DMS114 treated with DMSO at 0.1 percent for 48 hours (cell line): ENCODE measurements around the gene PCSK7.

Source experiments
- DNase-seq: peaks from one replicate; lab custom pipeline; 2025; ENCODE audit not compliant: unreplicated experiment; lab: John Stamatoyannopoulos, UW

PCSK7 gene

GRCh38 chr11:117232092-117232878, 412 bp upstream of the PCSK7 start, which contains the start of gene RNF214:
Gene RNF214, plus strand, starts transcription at chr11:117232671. Its CDS starts 1,602 bp downstream, at chr11:117234273.
- DNase-seq, result peak; percentile 18

- no peak for DNase-seq
These were observed 653 bp downstream of the PCSK7 start for GRCh38 chr11:117230999-117231841.

- DNase-seq, result no peak
These were observed 1.4 kb downstream of the PCSK7 start for GRCh38 chr11:117230286-117230961.

- DNase-seq, result no peak
These were observed 2.0 kb downstream of the PCSK7 start for GRCh38 chr11:117229931-117230285.

- DNase-seq, result no peak
These were observed 2.5 kb downstream of the PCSK7 start for GRCh38 chr11:117229411-117229810.

- DNase-seq, result no peak
These were observed 3.8 kb downstream of the PCSK7 start for GRCh38 chr11:117228091-117228490.

GRCh38 chr11:117226388-117227385, 5.2 kb downstream of the PCSK7 start:
- peak; percentile 62 for DNase-seq

GRCh38 chr11:117225553-117226170, 6.2 kb downstream of the PCSK7 start:
- DNase-seq, result no peak

- no peak for DNase-seq
These were observed 7.9 kb downstream of the PCSK7 start for GRCh38 chr11:117223741-117224689.

GRCh38 chr11:117222991-117223740, 8.7 kb downstream of the PCSK7 start:
- DNase-seq, result no peak

GRCh38 chr11:117221775-117222517, 9.9 kb downstream of the PCSK7 start:
- DNase-seq, result no peak

GRCh38 chr11:117220999-117221774, 10.7 kb downstream of the PCSK7 start:
- DNase-seq, result no peak

GRCh38 chr11:117220568-117220967, 11.3 kb downstream of the PCSK7 start:
- no peak for DNase-seq

- DNase-seq, result no peak
These were observed 11.9 kb downstream of the PCSK7 start for GRCh38 chr11:117219995-117220394.

GRCh38 chr11:117219455-117219854, 12.4 kb downstream of the PCSK7 start:
- DNase-seq, result no peak

GRCh38 chr11:117219001-117219400, 12.9 kb downstream of the PCSK7 start:
- no peak for DNase-seq
